HG03457 (cell line): Measurements from ENCODE around the gene JDP2.
"Not testable (repeated sequence)": the region's sequence is repeated elsewhere in the genome, so short reads cannot be mapped to it uniquely, and the experiment has no call there.

Experiments
- ATAC-seq: cut with Tn5 transposase; IDR thresholded peaks from one replicate; pipeline ENCODE4 v1.9.1; 2021; ENCODE audit warnings: moderate number of reproducible peaks; ENCODE audit not compliant: unreplicated experiment

The JDP2 gene

GRCh38 chr14:75427482-75428229 is at the start of gene JDP2:
JDP2 (plus strand) TSS chr14:75428022; CDS start chr14:75437921, 9,899 bp downstream.
- no peak for ATAC-seq

DNA sequence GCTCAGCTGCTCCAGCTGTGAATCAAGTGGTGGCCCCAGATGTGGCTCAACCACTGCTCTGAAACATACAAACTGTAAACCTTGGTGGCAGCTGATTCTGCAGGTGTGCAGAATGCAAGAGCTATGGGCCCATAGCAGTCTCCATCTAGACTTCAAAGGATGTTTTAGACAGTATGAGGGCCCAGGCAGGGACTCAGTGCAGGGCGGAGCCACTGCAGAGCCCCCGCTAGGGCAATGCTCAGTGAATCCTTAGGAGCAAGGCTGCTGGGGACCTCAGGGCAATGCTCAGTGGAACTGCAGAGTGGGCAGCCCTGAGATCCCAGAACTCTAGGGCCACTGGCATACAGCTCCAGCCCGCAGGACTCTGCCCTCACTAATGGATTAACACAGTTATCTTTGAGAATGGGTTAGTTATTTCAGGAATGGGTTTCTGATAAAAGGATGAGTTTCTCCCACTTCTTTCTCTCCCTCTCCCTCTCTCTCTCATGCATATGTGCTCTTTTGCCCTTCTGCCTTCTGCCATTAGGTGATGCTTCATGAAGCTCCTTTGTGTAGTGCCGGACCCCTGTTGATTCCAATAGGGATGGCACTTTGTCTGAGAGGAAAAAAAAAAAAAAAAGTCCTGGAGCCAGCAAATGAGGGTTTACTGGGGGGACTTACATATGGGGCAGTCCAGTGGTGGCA is 48.4 kb upstream of the JDP2 start:
- no peak for ATAC-seq

- no peak for ATAC-seq
These were observed 47.9 kb upstream of the JDP2 start for GRCh38 chr14:75379930-75380270.

GRCh38 chr14:75380656-75381055 is 47.2 kb upstream of the JDP2 start:
- no peak for ATAC-seq

GRCh38 chr14:75381642-75382041 is 46.2 kb upstream of the JDP2 start:
- ATAC-seq: no peak

- not testable (repeated sequence) for ATAC-seq
These were observed 44.6 kb upstream of the JDP2 start for GRCh38 chr14:75383219-75383618.

DNA sequence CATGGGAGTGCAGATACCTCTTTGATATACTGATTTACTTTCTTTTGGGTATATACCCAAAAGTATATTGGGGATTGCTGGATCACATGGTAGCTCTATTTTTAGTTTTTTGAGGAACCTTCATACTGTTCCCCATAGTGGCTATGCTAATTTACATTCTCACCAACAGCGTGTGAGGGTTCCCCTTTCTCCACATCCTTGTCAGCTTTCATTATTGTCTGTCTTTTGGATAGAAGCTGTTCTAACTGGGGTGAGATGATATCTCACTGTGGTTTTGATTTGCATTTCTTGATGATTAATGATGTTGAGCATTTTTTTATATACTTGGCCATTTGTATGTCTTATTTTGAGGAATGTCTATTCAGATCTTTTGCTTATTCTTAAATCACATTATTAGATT is 44.1 kb upstream of the JDP2 start:
- ATAC-seq: no peak

- ATAC-seq: no peak
These were observed 38.1 kb upstream of the JDP2 start for GRCh38 chr14:75389679-75390078.

- ATAC-seq: no peak
These were observed 37.6 kb upstream of the JDP2 start for GRCh38 chr14:75390183-75390582.

GRCh38 chr14:75391953-75392352 is 35.9 kb upstream of the JDP2 start:
- ATAC-seq: no peak

DNA sequence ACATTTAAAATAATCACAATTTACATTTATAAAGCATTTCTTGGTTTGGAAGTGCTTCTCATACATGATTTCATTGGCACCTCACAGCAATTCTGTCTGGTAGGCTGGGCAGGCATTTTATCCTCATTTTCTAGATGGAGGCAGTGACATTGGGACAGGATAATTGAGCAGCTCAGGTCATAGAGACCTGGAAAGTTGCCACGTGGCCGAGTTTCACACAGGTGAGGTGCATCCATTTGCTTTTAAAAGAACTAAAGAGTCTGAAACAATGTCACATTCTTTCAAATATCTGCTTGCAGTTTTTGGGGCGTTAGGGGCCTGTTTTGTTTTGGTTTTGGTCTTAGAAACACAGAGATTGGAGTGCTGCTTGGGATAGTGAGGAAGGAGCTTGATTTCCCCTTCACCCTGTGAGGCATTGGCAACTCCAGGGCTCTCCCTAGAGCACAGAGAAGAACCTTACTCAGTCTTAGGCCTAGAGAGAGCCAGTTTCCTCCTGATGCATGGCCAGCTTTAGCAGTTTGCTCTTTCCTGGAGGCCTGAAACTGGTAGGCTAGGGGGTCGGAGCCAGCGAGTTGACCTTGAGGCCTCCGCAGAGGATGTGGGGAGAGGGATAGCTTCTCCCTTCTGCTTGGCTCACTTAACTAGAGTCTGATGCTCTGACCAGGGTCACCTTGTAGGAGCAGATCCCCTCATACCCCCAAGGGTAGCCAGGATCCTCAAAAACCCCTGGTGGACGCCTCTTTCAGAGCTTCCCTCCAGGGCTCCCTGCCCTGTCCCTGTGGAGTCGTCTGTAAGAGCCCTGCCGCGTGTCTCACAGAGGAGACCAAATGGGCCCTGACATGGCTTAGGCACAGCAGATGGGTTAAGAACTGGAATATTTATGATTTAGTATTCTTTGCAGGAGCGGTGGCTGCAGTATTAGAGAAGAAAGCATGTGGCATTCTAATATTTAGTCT is 34.9 kb upstream of the JDP2 start:
- no peak for ATAC-seq

GRCh38 chr14:75393794-75394193 is 34.0 kb upstream of the JDP2 start:
- no peak for ATAC-seq

DNA sequence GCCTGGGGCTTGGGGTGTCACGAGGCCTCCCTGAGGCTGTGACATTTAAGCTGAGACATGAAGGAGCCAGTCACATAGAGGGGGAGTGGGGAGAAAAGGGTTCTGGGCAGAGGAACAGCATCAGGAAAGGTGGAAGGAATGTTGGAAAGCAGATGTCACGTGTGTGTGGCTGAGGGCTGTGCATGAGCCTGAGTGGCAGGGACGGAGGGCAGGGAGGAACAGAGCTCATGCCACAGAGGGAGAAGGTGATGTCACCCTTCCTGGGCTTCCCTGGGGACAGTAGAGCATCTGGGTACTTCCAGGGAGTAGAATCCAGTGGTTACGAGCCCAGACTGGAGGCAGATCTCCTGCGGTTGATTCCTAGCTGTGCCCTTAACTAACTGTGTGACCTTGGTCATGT is 32.0 kb upstream of the JDP2 start:
- no peak for ATAC-seq

- no peak for ATAC-seq
These were observed 28.5 kb upstream of the JDP2 start for GRCh38 chr14:75399321-75399720.

- no peak for ATAC-seq
These were observed 27.7 kb upstream of the JDP2 start for GRCh38 chr14:75399843-75400775.

GRCh38 chr14:75401361-75401760 is 26.5 kb upstream of the JDP2 start:
- ATAC-seq: no peak

DNA sequence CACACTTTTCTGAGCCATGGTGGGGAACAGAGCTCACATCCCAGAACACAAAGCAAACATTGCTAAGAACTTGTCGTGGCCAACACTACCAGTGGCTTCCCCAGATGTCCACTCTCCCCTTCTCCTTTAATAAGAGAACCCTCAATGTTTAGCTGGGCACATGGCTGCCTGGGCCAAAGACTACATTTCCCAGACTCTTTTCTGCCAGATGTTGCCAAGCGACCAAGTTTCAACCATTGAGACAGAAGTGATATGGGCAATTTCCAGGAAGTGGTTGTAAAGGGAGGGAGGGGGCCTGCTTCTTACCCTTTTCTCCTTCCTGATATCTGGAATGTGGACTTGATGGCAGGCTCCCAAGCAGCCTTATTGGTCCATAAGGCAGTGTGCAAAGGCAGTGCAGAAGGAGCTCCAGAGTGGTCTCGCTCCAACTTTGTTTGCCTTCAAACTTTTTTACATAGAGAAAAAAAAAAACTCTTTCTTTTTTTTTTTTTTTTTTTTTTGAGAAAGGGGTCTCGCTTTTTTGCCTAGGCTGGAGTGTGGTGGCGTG is 24.9 kb upstream of the JDP2 start:
- no peak for ATAC-seq

- no peak for ATAC-seq
These were observed 23.0 kb upstream of the JDP2 start for GRCh38 chr14:75404847-75405246.

- ATAC-seq: no peak
These were observed 21.7 kb upstream of the JDP2 start for GRCh38 chr14:75406102-75406501.

GRCh38 chr14:75406856-75407255 is 21.0 kb upstream of the JDP2 start:
- no peak for ATAC-seq
